Ishikawa (cell line): ENCODE results near the gene CDC25A.

Experiments used
- CEBPB ChIP-seq: IDR thresholded peaks from 2 replicates; pipeline ENCODE4 v1.6.1; 2012
- CREB1 ChIP-seq: IDR thresholded peaks from 2 replicates; pipeline ENCODE4 v1.6.1; 2012; ENCODE audit warnings: low read depth
- EGR1 ChIP-seq: IDR thresholded peaks from 2 replicates; pipeline ENCODE4 v1.6.1; 2012
- EP300 ChIP-seq: IDR thresholded peaks from 2 replicates; pipeline ENCODE4 v1.6.1; 2012; ENCODE audit warnings: borderline replicate concordance
- FOXM1 ChIP-seq: IDR thresholded peaks from 2 replicates; pipeline ENCODE4 v1.6.1; 2012; ENCODE audit warnings: low read depth, borderline replicate concordance
- MAX ChIP-seq: IDR thresholded peaks from 2 replicates; pipeline ENCODE4 v1.6.1; 2012
- RAD21 ChIP-seq: IDR thresholded peaks from 2 replicates; pipeline ENCODE4 v1.6.1; 2012; ENCODE audit warnings: low read depth
- REST ChIP-seq: IDR thresholded peaks from 2 replicates; pipeline ENCODE4 v1.6.1; 2012; ENCODE audit warnings: low read depth, mild to moderate bottlenecking
- TAF1 ChIP-seq: IDR thresholded peaks from 2 replicates; pipeline ENCODE4 v1.6.1; 2012; ENCODE audit warnings: low read depth, mild to moderate bottlenecking
- TEAD4 ChIP-seq: IDR thresholded peaks from 2 replicates; pipeline ENCODE4 v1.6.1; 2012
- USF1 ChIP-seq: IDR thresholded peaks from 2 replicates; pipeline ENCODE4 v1.6.1; 2012
- YY1 ChIP-seq: IDR thresholded peaks from 2 replicates; pipeline ENCODE4 v1.6.1; 2012; ENCODE audit warnings: low read depth

- no peak for TF ChIP-seq YY1
- TF ChIP-seq TAF1 = no peak
- no peak for TF ChIP-seq REST
- no peak for TF ChIP-seq EP300
- TF ChIP-seq MAX = no peak
- TF ChIP-seq FOXM1 = no peak
- TF ChIP-seq RAD21 = no peak
- TF ChIP-seq TEAD4 = no peak
- TF ChIP-seq USF1 = no peak
- no peak for TF ChIP-seq CREB1
- TF ChIP-seq EGR1 = no peak
- no peak for TF ChIP-seq CEBPB
Observed at GRCh38 chr3:48123346-48123745, 64.9 kb downstream of the CDC25A start.
